SW480 (cell line): ENCODE data around the gene CT83.

Source experiments
- DNase-seq: peaks from one replicate; pipeline ENCODE4 v3.0.0-alpha.2; 2016; ENCODE audit warnings: low spot score

The CT83 gene, protein sequence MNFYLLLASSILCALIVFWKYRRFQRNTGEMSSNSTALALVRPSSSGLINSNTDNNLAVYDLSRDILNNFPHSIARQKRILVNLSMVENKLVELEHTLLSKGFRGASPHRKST

DNA sequence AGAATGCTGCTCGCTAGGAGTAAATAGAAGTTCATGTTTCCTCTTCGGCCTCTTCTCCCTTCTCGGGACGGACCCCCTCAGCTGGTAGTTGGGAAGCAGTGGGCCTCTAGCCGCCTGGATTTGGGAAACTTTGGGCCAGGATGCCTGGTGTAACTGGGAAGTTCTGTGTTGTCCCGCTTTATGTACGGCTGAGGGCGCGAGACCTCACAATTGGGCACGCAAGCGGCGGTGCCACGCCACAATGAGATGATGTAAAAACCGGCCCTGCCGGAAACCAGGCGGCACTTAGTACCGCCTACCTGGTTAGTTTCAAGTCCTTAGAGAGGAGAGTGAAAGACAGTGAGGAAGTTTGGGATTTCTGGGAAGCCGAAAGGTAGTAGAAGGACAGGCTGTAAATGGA is at the start of gene CT83:
TSS of gene CT83 (minus strand) at position 155 of the 400 bp plus-strand sequence. CDS start at position 35, 120 bp downstream.
- DNase-seq: no peak

- DNase-seq: no peak
Measured at GRCh38 chrX:116499780-116500179, 37.0 kb upstream of the CT83 start.

GRCh38 chrX:116493271-116493670 is 30.5 kb upstream of the CT83 start:
- DNase-seq: no peak

GRCh38 chrX:116490104-116490503 is 27.3 kb upstream of the CT83 start:
- peak; percentile 21 for DNase-seq

- DNase-seq: no peak
Measured at GRCh38 chrX:116480059-116480458, 17.3 kb upstream of the CT83 start.

- no peak for DNase-seq
Measured at GRCh38 chrX:116449156-116449555, 13.6 kb downstream of the CT83 start.

- DNase-seq: no peak
Measured at GRCh38 chrX:116436358-116436816, 26.4 kb downstream of the CT83 start, which contains the start of gene SLC6A14. SLC6A14 (plus strand) TSS chrX:116436606; CDS start chrX:116436710, 104 bp downstream.

GRCh38 chrX:116435597-116435996 is 27.2 kb downstream of the CT83 start:
- no peak for DNase-seq

DNA sequence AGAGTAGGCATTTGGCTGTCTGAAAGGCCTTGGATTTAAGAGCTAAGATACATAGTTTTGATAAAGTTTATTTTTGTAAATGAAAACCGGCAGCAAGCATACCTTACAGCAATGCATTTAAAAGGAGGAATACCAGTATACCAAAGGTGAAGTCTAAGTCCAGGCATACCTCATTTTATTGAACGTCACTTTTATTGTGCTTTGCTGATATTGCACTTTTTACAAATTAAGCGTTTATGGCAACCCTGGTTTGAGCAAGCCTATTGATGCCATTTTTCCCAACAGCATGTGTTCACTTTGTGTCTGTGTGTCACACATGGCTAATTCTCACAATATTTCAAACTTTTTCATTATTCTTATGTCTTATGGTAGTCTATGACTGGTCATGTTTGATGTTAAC is 34.8 kb downstream of the CT83 start:
- DNase-seq: no peak

DNA sequence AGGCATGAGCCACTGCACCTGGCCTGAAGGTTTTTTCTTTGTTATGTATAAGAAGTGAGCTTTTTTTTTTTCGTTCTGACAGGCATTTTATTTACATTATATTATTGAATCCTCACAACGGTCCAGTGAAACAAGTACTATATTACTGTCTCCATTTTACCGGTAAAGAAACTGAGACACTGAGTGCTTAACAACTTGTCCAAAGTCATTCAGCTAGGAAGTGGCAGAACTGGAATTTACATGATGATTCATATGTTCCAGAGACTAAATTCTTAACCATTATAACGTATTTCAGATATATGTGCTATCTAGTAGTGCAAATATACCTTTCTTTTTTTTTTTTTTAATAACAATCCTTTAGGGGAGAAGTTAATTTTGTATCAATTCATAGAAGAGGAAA is 44.8 kb downstream of the CT83 start:
- no peak for DNase-seq

GRCh38 chrX:116417214-116417613 is 45.6 kb downstream of the CT83 start:
- no peak for DNase-seq

- no peak for DNase-seq
Measured at GRCh38 chrX:116413273-116413672, 49.5 kb downstream of the CT83 start.
